Fibroblast of skin of right quadriceps (primary cell): ENCODE measurements around the gene SAFB2.

Experiments used
- DNase-seq: peaks from one replicate; pipeline ENCODE4 v3.0.0-alpha.2; 2013

The SAFB2 gene

DNA sequence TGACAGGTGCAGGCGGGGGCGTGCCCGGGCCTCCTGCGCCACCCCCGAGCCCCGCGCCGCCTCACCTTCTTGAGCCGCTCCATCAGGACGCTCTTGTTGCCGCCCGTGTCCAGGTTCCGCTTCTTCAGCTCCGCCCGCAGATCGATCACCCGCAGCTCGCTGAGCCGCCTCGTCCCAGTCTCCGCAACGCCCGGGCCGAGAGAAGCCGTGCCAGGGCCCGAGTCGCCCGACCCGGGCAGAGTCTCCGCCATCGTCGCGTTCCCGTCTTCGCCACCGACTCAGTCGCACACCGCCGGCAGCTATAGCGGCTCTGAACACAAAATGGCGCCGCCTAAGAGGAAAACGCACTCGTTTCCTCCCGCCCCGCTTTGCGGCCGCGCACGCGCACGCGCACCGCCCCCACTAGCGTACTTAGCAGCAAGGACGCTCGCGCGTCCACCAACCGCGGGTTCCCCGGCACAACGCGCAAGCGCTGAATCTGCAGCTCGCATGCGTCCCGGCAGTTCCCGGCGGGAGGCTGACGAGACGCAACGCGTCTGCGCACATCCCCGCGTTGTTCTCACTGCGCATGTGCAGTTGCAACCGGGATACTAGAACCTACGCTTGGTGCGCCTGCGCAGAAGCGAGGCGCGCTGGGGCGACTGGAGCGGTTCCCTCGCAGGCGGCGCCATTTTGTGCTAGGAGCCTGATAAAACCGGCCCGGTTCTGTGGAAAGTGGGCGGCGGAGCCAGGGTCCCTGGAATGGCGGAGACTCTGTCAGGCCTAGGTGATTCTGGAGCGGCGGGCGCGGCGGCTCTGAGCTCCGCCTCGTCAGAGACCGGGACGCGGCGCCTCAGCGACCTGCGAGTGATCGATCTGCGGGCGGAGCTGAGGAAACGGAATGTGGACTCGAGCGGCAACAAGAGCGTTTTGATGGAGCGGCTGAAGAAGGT, at the start of gene SAFB2, which contains the start of gene SAFB:
SAFB2 (minus strand) TSS at position 312 of the 932 bp plus-strand sequence; CDS start at position 251, 61 bp downstream.
SAFB (plus strand) TSS at position 619 of the 932 bp plus-strand sequence; CDS start at position 742, 123 bp downstream.
- DNase-seq: peak; percentile 99

DNA sequence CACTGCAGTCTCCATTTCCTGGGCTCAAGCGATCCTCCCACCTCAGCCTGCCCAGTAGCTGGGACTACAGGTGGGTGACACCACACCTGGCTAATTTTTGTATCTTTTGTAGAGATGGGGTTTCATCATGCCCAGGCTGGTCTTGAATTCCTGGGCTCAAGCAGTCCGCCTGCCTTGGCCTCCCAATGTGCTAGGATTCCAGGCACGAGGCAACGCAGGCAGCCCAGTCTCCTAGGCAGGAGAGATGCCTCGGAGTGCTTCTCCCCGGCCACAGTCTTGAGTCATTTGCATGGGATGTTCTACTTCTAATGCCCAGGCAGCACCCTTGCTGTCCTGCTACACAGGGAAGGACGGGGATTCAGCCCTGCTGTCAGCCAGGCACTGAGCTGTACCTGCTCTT, 49.0 kb upstream of the SAFB2 start:
- no peak for DNase-seq

DNA sequence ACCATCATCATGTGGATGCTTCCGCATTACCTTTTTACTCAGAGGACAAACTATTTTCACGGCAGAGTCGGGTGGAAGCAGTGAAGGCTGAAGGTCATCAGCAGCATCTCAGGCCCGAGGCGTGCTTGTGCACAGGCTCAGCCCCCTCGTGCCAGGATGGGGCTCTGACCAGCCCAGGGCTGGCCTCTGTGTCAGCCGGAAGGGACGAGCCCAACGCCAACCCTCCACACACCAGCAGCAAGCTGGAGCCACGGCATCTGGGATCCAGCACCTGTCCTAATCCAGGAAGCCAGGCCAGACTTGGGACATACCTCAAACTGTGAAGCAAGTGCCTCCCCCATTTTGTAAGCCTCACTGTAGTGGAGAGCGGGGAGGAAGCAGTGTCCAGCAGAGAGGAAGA, 46.6 kb upstream of the SAFB2 start:
- DNase-seq: no peak

DNA sequence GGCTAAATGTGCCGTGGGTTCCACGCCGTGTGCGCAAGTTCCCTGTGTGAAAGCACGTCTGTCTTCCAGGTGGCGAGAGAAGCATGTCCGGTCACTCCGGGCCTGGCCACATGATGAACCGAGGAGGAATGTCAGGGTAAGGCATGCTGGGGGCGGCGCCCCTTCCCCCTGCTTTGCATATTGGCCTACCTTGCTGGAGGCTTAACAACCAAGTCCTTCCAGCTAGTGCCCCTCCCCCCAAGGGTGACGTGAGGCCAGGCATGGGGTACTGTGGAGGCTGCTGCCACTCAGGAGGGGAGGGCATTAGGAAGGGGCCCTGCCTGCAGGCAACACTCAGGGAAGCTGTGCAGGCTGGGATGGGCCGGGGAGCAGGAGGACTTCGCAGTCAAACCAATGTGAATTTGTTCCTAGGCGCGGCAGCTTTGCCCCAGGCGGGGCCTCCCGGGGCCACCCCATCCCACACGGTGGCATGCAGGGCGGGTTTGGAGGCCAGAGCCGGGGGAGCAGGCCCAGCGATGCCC, 45.2 kb upstream of the SAFB2 start:
- DNase-seq: no peak

DNA sequence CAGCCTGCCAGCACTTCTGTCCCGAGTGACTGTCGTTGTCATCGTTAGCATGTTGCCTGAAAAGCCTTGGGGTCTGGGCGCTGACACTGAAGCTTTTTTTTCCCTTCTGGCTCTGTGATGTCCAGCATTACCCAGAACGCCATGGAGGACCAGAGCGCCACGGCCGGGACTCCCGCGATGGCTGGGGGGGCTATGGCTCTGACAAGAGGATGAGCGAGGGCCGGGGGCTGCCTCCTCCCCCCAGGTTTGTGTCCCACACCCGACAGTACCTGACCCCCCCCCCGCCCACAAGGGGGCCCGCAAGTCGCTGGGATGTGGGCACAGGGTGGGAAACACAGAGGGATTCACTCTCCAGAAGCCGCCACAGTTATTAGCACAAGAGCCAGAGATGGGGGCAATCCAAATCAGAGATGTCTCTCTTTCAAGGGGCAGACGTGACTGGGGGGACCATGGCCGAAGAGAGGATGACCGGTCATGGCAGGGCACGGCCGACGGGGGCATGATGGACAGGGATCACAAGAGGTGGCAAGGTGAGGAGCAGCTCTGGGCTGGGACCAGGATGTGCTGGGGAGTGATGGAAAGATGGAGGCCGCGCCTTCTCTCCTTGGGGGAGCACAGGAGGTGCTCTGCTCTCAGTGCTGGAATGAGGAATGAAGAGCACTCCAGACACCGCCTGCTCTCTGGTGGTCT, 44.5 kb upstream of the SAFB2 start:
- DNase-seq: no peak

DNA sequence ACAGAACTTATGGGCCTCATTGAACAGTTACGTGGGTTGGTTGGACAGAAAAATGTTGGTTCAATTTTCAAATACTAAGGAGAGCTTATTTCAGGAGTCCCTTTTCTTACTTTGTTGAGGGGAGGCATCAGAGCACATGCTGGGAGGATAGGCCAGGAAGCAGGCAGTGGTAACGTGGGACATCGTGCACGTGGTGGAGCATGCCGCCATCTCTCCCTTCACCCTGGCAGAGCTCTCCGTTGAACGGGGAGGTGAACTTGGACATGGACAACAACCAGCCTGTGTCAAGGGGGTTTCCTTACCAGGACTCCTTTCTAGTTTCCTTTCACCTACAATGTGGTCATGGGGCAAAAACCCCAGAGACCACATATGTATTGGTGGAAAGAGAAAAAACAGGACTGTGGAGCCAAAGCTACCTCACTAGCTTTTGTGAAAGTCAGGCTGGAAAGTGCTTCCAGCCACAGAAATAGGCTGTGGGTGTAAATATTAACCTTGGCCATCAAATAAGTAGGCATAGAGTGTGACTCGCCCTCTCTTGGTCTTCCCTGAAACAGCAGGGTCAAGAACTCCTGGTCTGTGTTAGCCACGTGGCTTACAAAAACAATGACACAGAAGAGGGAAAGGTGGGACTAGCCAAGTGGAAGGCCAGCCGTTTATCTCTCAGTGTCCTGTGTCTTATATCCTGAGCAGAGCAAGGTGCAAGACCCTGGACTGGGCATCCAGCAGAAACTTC, 43.4 kb upstream of the SAFB2 start:
- DNase-seq: peak; percentile 26

DNA sequence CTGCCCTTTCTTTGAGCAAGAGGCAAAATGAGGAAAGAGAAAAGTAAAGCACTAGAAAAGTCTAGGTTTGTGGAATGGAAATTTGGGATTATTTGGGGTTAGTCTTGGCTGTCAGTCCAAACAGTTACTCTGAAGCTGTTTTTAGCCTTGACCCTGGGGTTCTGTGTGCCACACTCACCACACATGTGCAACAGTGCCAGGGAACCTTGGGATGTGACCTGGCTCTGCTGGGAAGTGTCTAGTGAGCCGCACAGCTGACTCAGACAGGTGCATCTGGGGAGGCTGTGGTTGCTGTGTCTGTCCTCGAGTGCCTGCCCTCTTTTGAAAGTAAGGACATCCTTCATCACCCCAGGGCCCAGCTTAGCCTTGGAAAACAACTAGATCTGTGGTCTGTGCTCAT, 41.9 kb upstream of the SAFB2 start:
- no peak for DNase-seq

DNA sequence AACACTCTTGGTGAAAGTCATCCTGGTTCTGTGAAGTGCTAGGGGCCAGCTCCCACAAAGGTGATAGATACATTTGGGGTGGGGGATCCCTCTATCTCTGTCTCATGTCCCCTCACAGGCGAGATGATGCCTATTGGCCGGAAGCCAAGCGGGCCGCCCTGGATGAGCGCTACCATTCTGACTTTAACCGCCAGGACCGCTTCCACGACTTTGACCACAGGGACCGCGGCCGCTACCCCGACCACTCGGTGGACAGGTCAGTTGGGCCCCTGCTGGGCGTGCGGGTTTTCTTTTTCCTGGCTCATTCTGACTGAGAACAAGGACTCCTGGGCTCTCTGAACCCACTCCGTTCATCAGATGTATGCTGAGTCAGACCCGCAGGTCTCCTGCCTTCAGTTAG, 41.3 kb upstream of the SAFB2 start:
- DNase-seq: no peak

DNA sequence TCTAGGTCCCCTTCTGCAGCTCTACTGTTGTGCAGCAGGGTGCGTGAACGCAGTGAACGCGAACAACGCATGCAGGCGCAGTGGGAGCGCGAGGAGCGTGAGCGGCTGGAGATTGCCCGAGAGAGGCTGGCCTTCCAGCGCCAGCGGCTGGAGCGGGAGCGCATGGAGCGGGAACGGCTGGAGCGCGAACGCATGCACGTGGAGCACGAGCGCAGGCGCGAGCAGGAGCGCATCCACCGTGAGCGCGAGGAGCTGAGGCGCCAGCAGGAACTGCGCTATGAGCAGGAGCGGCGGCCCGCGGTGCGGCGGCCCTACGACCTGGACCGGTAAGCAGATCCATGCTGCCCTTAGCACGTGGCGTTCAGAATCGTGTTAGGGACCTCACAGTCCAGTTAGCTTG, 38.9 kb upstream of the SAFB2 start:
- DNase-seq: no peak

DNA sequence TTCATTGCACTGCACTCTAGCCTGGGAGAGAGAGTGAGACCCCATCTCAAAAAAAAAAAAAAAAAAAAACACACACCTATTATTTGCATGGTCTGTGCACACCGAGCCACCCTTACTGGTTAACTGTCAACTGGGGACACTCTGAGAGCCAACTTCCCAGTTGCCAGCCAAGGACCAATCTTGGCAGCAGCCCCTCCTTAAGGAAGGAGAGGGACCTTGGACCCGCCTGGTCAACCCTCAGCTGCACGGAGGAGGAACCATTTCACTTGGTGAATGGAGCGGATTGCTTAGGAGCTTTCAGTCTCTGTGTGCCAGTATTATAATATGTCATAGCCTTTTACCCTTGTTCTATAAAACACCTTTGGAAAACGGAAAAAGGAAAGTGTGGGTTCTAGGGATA, 32.8 kb upstream of the SAFB2 start:
- no peak for DNase-seq

DNA sequence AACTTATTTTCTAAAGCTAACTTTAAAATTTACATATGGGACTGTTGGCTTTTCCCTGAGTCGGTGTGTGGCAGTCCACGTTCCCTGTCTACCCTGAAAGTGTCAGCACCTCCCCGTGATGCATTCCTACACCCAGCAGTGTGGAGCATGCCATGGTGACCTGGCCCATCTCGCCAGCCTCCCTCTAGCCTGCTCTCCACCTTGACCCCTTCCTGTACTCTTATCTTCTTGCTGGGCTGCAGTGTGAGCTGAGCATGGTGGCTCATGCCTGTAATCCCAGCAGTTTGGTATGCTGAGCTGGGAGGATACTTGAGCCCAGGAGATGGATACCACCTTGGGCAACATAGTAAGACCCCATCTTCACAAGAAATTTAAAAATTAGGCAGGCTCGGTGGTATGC, 32.4 kb upstream of the SAFB2 start:
- DNase-seq: no peak

DNA sequence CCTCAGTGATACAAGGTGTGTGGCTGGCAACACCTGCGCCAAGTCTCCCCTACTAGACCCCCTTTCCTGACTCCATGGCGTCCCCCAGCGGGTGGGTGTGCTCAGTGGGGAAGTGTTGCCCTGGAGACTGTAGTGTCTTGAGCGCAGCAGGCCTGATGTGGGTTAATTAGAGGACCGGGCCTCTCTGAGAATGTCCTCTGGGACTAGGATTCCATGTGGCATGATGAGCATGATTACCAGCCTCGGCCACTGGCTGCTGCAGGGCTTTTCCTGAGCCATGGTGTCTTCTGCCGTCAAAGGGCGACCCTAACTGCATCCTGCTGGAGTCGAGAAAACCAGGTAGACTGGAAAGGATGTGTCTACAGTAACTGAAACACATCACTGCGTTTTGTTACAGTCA, 29.7 kb upstream of the SAFB2 start:
- DNase-seq: no peak

DNA sequence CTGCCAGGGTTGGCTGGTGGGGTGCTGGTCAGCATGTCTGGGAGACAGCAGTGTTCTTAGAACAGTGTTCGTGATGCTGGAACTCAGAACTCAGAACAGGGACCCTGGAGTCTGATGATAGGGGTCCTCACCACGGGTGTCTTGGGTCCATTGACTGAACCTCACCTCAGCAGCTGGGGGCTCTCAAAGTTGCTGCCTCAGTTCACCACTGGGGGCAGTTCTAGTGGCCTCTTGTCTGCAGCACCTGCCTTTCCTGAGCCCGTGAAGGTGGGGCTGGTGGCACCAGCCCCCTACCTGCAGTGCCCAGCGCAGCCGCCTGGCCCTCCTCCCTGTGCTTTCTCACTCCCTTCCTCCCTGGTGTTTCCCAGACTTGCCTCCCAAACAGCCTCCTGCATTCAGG, 28.8 kb upstream of the SAFB2 start:
- no peak for DNase-seq

DNA sequence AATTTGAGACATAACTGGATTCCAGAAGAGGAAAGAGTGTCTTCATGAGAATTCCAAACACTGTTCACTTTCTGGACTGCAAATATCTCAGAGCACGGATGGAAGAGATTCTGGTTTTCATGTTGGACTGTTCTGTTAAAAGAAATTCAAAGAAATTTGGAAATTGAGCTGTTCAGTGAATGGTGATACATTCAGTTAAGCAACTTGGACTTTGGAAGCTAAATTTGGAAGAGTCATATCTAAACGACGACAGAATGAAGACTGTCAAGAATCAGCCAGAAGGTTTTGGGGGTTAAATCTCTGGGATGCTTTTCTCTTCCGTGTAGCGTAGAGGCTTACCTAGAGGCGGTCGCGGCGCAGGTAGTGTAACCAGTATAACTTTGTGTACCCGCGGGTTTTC, 25.9 kb upstream of the SAFB2 start:
- DNase-seq: no peak

DNA sequence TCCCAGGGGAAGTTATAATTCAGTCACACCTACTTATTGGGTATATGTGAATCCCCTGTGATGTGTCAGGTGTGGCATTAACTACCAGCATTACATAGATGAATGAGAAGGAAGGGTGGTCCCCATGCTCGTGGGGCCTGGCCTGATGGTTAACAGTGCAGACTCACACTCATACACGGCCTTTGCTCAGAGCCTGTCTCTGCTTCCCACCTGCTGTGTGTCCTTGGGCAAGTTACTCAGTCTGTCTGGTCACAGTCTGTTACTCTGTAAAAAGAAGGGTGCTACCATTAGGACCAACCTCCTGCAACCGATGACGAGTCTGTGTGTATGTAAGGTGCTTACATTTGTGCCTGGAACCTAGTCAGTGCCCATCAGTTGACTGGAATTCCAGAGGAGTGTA, 24.1 kb upstream of the SAFB2 start:
- no peak for DNase-seq

DNA sequence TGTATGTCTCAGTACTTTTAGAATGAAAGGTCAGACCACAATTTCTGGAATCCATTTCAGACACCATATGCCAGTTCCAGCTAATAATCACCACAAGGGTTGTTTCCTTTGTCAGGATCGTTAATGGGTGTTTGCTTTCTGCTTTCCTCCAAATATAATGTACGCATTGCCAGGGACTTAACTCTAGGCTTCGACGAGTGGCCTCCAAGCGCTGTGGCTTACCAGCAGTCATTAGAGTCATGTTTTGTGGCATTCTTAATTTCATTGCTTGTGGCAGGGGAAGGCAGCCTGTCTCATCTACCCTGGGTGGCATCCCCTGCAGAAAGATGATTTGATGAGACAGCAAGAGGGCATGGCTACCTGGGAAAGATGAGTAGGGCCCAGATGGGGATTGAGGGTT, 22.8 kb upstream of the SAFB2 start:
- no peak for DNase-seq

DNA sequence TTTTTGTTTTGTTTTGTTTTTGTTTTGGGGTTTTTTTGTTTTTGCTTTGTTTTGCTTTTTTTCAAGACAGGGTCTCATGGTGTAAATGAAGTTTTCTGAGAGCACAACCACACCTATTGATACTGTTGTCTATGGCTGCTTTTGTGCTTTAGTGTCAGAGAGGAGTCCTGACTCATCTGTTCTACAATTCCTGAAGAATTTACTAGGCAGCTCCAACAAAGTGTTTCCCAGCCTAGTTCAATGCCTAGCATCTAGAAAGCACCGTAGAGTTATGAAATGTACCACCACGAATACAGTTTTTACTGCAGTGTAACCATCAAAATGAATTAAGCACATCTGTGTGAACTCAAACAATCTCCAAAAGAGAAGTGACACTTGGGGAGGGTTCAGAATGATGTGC, 21.5 kb upstream of the SAFB2 start:
- no peak for DNase-seq

DNA sequence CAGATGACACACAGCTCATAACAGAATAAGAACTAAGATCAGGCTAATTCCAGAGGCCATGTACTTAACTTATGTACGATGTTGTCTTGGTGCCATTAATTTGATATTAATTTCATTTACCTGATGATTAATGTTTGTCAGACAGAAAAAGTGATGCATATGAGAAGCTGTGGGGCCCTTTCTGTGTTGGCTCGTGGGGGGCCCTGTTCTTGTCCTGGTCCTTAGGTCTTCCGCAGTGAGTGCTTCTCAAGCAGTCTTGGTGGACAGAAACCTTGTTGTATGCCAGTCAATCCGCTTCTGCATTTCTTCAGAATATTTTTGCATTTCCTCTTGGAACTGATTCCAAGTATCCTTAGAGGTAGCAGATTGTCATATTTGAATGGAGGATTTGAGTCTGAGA, 20.5 kb upstream of the SAFB2 start:
- DNase-seq: no peak

DNA sequence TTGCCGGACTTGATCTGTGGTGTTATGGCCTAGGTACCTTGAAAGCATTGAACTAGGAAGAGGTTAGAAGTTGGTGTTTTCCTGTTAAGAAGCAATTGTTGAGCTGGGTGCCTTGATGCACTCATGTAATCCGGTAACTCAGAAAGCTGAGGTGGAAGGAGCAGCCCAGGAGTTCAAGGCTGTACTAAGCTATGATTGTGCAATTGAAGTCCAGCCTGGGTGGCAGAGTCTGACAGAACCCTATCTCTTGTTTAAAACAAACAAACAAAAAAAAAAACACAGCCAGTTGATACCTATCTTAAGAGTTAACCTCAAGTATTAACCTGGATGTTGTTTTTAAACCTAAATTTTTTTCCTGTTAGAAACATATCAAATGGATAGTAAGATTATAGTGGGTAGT, 19.6 kb upstream of the SAFB2 start:
- no peak for DNase-seq

DNA sequence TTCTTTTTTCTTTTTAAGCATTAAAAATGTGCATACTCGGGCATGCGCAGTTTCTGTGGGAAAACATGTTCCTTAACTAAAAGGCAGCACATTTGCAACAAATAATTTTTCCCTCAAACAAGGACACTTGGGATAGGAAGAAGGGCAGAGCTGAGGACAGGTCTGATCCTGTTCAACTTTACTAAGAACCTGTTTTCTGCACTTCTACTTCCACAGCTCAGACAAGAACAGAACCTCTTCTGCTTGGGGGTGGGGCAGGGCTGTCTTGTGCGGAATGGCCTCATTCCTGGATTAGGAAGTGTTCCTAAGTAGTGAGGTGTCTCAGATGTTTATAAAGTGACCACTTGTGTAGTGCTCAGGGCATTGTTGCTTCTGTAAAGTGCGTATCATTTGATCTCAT, 18.6 kb upstream of the SAFB2 start:
- no peak for DNase-seq

DNA sequence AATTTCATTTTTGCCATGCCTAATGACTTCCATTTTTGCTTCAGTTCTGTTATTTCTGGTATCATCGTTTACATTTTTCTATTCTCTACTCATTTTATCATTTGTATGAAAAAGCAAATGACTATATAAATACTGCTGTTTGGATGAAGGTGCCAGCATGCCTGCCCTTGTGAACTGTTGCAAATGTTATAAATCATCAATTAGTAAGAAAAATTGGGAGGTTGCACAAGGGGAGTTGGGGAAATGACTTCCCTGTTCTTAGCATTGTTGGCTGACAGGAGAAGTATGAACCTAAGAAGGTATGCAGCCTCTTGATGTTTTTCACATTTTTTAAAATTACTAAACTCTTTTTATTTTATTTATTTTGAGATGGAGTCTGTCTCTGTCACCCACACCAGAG, 15.4 kb upstream of the SAFB2 start:
- DNase-seq: peak; percentile 30

DNA sequence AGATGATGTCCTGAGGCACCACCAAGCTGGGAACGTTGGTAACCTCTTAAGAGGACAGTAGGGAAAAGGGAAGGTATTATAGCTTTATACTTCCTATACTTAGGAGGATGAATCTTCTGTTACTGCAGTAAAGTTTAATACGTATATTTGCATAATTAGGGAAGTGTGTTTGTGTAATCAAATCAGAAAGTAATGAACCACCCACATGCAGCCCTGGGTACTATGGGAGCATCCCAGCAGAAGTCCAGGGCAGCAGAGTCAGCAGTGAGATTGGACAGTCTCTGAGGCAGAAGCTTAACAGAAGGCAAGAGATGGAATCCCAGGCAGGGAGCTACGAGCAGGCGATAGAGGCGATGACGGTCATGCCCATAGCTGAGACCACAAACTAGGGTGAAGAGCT, 12.9 kb upstream of the SAFB2 start:
- no peak for DNase-seq

DNA sequence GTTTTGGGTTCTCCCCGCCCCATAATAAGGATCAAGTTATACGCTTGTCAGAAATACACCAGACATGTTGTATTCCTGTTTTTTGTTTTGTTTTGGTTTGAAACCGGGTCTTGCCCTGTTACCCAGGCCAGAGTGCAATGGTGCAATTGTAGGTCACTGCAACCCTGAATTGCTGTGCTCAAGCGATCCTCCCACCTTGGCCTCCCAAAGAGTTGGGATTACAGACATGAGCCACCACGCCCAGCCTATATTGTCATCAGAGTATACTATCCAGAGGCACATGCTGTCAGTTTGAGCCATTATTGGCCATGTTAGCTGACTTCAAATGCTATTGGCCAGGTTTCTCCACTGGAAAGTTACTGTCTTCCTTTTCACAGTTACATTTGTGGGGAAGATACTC, 10.1 kb upstream of the SAFB2 start:
- no peak for DNase-seq
